SH-SY5Y (cell line): Measurements from ENCODE around the gene ADAMTS13.

ENCODE experiments used
- GATA2 ChIP-seq: IDR thresholded peaks from 2 replicates; pipeline ENCODE4 v1.6.1; 2011; ENCODE audit warnings: mild to moderate bottlenecking, low read depth, low read length
- GATA3 ChIP-seq: IDR thresholded peaks from 2 replicates; pipeline ENCODE4 v1.6.1; 2011; ENCODE audit warnings: low read depth, mild to moderate bottlenecking, low read length, moderate library complexity

ADAMTS13 gene

DNA sequence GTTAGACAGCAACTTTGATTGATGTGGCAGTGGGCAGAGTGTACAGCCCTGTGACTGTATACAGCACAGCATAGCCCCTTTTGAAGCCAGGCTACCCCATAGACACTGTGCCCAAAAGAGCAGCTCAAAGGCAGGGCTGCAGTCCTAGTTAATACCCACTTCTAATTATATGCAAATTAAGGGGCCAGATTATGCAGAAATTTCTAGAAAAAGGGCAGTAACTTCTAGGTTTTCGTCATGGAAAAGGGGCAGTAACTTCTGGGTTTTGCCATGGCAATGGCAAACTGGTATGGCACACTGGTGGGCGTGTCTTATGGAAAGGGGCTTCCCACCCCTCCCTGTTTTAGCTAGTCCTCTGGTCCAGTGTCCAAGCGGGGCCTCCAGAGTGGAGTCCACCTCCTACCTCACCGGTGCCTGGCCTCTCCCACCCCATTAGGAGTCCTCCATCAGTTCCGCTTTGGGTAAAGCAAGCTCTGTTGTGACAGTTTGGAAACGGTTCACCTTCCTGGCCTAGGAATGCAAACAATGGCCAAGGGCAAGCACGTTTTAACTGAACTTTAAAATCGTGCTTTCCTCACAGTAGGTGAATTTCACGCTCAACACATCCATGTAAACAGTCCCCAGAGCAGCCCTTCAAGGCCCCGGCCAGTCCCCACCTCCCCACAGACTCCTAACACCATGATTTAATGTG lies 5.6 kb downstream of the ADAMTS13 start:
- TF ChIP-seq GATA2 (no peak), GATA3 (no peak)

DNA sequence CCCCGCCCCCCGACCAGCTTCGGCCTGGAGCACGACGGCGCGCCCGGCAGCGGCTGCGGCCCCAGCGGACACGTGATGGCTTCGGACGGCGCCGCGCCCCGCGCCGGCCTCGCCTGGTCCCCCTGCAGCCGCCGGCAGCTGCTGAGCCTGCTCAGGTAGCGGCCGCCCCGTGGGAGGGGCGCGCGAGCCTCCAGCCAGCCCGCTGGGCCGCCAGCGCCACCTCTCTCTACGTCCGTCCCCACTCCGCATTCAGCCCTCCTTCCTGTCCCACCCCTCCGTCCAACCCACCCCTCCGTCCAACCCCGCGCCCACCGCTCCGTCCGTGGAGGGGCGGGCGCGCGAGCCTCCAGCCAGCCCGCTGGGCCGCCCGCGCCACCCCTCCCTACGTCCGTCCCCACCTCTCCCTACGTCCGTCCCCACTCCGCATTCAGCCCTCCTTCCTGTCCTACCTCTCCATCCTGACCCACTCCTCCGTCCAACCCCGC lies 6.5 kb downstream of the ADAMTS13 start:
- TF ChIP-seq GATA3: no peak
- no peak for TF ChIP-seq GATA2

DNA sequence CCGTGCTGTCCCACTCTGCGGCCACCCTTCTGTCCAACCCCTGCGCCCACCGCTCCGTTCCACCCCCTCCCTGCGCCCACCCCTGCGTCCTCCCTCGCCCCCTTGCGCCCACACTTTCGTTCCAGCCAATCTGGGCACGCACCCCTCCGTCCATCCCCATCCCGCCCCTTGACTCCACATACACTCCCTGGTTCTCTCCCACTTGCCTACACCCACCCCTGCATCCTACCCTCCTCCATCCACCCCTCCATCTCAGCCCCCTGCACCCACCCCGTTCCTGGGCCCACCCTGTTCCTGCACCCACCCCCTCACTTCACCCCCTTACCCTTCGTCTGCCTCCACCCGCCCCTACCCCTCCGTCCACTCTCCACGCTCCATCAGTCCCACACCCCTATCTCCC lies 7.0 kb downstream of the ADAMTS13 start:
- TF ChIP-seq GATA3 (no peak), GATA2 (no peak)

DNA sequence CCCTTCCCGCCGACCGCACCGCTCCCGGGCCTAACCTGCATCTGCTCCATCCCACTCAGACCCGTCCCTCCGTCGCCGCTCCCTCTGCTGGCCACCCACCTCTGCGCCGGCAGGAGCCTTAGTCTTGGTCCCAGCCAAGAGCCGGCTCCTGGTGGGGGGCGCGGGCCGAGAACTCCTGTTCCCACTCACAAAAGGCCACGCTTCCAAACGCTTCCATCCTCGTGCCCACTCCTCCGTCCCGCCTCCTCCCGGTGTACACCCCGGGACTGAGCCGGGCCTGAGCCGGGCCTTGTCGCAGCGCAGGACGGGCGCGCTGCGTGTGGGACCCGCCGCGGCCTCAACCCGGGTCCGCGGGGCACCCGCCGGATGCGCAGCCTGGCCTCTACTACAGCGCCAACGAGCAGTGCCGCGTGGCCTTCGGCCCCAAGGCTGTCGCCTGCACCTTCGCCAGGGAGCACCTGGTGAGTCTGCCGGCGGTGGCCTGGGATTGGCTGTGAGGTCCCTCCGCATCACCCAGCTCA lies 7.5 kb downstream of the ADAMTS13 start:
- no peak for TF ChIP-seq GATA2
- TF ChIP-seq GATA3: no peak

DNA sequence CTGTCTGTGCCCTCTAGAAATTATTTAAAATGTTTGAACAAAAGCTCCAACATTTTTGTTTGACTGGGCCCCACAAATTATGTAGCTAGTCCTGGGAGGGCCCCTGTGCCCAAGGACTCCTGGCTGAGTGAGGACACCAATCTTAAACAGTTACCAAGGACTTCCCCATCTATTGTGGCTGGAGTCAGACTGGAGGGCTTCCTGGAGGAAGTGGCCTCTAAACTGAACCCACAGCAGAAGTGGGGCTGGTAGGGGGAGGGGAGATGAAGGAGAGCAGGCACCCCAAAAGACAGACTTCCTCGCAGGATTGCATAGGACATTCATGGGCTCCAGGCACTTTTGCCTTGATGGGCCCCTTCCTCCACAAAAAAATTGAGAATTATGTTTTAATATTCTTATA lies 8.1 kb downstream of the ADAMTS13 start:
- TF ChIP-seq GATA2 (no peak), GATA3 (no peak)

DNA sequence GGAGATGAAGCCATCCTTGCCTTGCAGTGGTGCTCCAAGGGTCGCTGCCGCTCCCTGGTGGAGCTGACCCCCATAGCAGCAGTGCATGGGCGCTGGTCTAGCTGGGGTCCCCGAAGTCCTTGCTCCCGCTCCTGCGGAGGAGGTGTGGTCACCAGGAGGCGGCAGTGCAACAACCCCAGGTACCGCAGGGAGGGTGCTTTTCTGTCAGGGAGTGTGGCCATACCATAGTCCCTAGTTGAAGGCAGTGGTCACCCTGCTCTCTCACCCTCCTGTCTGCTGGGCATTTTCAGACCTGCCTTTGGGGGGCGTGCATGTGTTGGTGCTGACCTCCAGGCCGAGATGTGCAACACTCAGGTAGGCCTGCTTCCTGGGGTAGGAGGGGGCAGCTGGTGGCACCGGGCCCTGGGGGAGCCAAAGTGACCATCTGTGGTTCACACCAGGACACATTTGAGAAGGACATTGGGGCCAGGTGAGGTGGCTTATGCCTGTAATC lies 11.2 kb downstream of the ADAMTS13 start:
- TF ChIP-seq GATA3: no peak
- TF ChIP-seq GATA2: no peak

DNA sequence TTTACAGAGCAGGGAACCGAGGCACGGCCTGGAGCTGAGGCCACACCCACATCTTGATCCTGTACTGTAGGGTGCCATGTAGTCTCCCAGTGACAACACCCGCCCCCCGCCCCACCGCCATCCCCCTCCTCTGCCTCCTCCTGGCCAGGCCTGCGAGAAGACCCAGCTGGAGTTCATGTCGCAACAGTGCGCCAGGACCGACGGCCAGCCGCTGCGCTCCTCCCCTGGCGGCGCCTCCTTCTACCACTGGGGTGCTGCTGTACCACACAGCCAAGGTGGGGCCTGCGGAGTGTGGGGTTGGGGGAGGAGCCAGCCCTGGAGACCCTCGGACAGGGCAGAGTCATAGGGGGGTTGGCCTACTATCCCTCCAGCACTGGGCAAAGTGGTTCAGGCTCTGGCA lies 14.5 kb downstream of the ADAMTS13 start:
- TF ChIP-seq GATA2 (no peak), GATA3 (no peak)

DNA sequence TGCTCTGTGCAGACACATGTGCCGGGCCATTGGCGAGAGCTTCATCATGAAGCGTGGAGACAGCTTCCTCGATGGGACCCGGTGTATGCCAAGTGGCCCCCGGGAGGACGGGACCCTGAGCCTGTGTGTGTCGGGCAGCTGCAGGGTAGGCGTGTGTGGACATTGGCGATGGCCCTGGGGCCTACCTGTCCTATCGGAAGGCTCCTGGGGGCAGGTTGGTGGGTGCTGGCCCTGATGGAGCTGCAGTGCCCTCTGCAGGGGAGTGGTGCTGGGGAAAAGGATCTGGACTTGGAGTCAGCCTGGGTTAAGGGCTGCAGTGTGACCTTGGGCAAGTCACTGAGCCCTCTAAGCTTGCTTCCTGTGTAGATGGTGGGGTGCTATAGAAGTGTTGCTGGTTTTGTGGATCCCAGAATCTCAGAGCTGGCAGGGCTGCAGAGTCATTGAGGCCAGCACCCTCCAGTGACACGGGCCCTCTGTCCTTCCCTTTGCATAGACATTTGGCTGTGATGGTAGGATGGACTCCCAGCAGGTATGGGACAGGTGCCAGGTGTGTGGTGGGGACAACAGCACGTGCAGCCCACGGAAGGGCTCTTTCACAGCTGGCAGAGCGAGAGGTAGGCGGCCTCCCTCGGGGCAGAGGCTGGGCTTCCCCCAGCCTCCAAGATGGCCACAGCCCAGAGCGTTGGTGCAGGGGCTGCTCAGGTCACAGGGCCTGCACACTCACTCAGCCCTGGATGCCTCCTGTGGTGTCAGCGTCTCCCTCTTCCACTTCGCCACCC lies 15.8 kb downstream of the ADAMTS13 start:
- TF ChIP-seq GATA2: no peak
- no peak for TF ChIP-seq GATA3

DNA sequence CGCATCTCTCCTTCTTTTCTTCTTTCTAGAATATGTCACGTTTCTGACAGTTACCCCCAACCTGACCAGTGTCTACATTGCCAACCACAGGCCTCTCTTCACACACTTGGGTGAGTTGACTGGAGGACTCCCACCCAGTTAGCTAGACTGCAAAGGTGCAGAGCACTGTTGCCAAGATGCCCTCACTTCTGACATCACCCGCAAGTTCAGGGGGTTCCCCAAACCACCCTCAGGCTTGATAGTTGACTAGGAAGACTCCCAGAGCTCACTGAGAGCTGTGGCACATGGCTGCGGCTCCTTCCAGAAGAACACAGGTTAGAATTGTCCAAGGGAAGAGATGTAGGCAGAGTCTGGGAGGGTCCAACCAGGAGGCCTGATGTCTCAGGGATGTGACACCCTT lies 17.2 kb downstream of the ADAMTS13 start:
- TF ChIP-seq GATA2: no peak
- TF ChIP-seq GATA3: no peak

DNA sequence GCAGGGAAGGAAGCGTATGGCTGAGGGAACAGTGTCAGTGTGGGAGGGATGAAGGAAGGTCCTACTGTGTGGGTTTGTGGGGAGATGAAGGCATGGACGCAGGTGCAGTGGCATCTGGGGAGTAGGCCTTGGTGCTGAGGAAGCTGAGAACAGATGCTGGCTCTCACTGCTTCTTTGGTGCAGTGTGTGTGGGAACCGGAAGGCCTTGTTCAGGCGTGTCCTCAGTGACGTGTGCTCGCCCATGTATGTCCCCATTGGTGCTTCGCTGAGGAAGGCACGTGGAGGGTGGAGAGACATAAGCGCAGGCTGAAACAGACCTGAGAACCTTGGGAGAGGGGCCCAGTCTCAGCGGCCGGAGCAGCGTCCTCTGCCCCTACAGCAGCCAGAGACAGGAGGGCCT lies 18.7 kb downstream of the ADAMTS13 start:
- no peak for TF ChIP-seq GATA2
- TF ChIP-seq GATA3: no peak

DNA sequence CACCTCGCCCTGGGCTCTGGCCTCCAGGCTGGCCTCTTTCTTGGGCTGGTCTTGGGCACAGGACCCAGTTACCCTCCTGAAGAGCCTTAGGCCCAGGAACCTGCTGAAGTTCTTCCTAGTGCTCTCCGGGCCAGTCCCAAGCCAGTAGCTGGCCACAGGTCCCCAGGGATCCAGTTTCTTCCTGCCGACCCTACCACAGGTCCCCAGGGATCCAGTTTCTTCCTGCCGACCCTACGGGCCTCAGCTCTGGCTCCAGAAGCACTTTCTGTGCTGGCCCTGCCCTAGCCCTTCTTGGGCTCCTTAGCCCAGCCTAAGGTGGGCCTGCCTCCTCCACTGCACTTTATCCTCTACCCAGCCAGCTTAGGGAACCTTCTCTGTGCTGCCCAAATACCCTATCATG lies 19.4 kb downstream of the ADAMTS13 start:
- TF ChIP-seq GATA2 (no peak), GATA3 (no peak)

DNA sequence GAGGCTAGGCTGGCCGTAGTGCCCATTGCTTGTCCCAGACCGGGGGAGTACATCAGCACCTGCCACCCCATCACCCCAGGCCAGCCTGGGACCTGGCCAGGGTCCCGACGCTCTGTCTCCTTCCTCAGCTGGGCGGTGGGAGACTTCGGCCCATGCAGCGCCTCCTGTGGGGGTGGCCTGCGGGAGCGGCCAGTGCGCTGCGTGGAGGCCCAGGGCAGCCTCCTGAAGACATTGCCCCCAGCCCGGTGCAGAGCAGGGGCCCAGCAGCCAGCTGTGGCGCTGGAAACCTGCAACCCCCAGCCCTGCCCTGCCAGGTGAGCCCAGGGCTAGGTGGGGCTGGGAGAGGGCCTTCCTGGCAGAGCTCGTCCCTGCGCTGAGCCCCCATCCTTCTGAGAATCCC lies 21.1 kb downstream of the ADAMTS13 start:
- no peak for TF ChIP-seq GATA3
- no peak for TF ChIP-seq GATA2

DNA sequence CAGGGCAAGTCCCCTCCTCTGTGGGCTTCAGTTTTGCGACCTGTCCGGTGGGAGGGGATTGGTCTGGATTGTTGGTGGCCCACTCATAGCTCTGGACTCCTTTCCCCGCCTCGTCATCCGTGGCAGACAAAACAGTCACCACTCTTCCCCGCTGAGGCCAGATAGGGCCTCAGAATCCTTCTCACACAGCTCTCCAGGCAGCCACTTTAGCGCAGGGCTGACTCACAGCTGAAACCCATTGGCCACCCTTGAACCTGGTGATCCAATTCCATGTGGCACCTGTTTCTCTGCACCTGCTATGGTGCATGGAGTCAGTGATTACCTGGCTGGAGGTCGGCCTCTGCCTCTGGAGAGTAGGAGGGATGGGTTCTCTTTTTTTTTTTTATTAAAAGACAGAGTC lies 21.8 kb downstream of the ADAMTS13 start:
- TF ChIP-seq GATA3 (no peak), GATA2 (no peak)

DNA sequence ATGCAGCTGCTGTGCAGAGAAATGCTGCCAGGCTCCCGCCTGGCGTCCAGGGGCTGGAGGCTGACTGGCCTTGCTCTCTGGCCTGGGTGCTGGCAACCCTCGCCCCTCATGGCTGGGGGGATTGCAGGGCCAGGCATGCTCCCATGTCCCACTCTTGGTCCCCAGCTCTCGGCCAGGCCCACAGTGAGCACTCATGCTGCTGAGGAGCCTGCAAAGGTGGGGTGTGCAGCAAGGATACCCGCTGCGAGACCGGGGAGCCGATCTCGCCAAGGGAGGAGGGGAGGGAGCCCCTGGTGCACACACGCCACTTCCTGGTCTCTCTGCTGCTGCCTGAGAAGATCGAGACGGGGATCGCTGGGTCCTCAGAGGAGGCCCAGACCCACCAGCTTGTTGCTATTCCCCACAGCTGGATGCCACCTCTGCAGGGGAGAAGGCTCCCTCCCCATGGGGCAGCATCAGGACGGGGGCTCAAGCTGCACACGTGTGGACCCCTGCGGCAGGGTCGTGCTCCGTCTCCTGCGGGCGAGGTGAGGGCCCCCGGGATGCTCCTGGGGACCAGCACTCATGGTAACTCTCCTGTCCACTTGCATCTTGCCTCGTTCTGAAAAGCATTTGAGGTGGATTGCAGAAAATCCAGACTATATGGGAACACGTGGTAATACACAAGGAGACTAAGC lies 23.3 kb downstream of the ADAMTS13 start:
- TF ChIP-seq GATA3 (no peak), GATA2 (no peak)
